GM21723 (cell line): ENCODE results near the gene PSTPIP2.
"Not testable (repeated sequence)": the region's sequence is repeated elsewhere in the genome, so short reads cannot be mapped to it uniquely, and the experiment has no call there.

ENCODE experiments used
- ATAC-seq: cut with Tn5 transposase; IDR thresholded peaks from one replicate; pipeline ENCODE4 v1.9.1; 2021; ENCODE audit warnings: mild to moderate bottlenecking, moderate library complexity; ENCODE audit not compliant: unreplicated experiment

The PSTPIP2 gene

DNA sequence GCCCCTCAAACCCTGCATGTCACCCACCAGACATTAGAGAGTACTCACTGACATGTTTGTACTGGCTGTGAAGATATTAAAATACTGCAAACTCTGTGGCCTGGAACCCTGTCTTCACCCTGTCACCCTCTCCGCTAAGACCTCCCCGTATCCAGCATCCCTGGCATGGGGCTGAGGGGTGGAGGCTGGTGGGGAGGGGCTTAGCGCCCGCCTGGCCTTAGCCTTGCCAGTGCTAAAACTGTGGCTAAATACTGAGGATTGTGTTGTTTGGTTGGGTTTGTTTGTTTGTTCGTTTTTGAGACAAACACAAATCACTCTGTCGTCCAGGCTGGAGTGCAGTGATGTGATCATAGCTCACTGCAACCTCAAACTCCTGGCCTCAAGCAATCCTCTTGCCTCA, 1.8 kb downstream of the PSTPIP2 start:
- ATAC-seq, result no peak

DNA sequence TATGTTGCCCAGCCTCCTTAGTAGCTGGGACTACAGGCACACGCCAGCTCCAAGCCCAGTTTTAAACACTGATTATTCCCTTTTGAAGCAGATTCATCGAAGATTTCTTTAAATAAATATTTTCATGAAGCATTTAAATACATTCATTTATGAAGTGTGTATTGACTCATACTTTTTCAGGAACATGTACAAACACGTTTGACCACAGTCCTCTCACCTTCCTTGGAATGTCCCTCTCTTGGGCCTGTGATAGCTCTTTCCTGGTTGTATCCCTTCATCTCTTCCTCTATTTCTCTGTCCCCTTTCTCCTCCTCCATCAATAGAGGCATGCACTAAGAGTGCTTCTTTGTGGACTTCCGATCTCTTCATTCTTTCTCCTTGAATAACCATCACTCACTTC, 2.5 kb downstream of the PSTPIP2 start:
- no peak for ATAC-seq

DNA sequence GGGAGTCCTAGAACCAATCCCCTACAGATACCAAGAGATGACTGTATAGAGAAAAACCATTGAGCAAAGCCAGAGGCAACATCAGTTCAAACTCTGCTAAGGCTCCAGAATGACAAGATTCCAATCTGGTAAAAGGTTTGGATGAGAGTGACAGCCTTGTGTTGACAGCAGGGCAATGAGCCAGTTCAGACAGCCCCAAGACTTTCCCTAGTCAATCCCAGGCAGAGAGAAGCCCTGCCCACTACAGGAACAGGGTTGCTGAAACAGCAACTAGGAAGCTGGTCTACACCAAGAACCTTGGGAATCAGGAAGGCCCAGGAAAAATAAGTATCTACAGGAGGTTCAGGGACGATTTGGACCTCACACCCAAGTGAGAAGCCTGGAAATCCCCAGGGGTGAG, 3.3 kb downstream of the PSTPIP2 start:
- ATAC-seq, result no peak

- no peak for ATAC-seq
Measured at GRCh38 chr18:46067438-46068007, 4.5 kb downstream of the PSTPIP2 start.

GRCh38 chr18:46062781-46063180, 9.3 kb downstream of the PSTPIP2 start:
- ATAC-seq, result no peak

- ATAC-seq, result no peak
Measured at GRCh38 chr18:46061796-46062195, 10.3 kb downstream of the PSTPIP2 start.

GRCh38 chr18:46061387-46061786, 10.7 kb downstream of the PSTPIP2 start:
- ATAC-seq, result no peak

- ATAC-seq, result no peak
Measured at GRCh38 chr18:46060359-46060841, 11.7 kb downstream of the PSTPIP2 start.

DNA sequence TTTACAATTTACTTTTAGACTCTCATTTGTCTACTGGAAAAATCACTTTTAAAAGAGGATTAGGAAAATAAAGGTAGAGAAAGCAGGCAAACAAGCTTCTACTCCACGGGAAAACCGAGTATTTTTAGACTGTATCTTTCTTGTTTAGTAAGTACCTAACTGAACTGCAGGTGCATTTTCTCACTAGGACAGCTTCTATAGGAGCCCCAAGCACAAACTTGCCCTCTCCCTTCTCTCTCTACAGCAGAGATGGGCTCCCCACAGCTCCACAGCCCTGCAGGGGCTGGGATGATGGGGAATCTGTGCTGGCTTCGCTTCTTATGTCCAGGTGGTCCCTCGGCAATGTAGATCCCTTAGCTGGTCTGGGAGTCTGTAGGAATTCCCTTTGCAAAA, 16.2 kb downstream of the PSTPIP2 start:
- no peak for ATAC-seq

- ATAC-seq, result peak; percentile 68
Measured at GRCh38 chr18:46054956-46055837, 16.9 kb downstream of the PSTPIP2 start.

- ATAC-seq, result no peak
Measured at GRCh38 chr18:46053368-46054095, 18.5 kb downstream of the PSTPIP2 start.

- no peak for ATAC-seq
Measured at GRCh38 chr18:46051731-46052461, 20.2 kb downstream of the PSTPIP2 start.

DNA sequence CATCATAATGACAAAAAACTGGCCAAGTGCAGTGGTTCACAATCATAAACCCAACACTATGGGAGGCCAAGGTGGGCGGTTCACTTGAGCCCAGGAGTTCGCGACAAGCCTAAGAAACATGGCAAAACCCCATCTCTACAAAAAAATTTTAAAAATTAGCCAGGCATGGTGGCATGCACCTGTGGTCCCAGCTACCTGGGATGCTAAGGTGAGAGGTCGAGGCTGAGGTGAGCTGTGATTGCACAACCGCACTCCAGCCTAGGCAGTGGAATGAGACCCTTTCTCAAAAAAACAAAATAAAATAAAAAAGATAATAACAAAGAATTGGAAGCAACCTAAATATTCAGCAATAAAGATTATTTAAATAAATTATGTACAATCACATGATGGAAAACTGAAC, 21.8 kb downstream of the PSTPIP2 start:
- ATAC-seq, result no peak

- no peak for ATAC-seq
Measured at GRCh38 chr18:46048641-46049040, 23.4 kb downstream of the PSTPIP2 start.

DNA sequence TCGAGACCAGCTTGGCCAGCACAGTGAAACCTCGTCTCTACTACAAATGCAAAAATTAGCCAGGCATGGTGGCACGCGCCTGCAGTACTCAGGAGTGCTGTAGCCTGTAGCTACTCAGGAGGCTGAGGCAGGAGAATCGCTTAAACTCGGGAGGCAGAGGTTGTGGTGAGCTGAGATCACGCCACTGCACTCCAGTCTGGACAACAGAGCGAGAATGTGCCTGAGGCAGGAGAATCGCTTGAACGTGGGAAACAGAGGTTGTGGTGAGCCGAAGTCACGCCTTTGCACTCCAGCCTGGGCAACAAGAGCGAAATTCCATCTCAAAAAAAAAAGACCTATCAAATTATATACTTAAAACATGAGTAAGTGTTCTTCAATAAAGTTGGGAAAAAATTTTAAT, 24.7 kb downstream of the PSTPIP2 start:
- not testable (repeated sequence) for ATAC-seq

- no peak for ATAC-seq
Measured at GRCh38 chr18:46046688-46047087, 25.4 kb downstream of the PSTPIP2 start.

GRCh38 chr18:46046126-46046525, 25.9 kb downstream of the PSTPIP2 start:
- no peak for ATAC-seq

- ATAC-seq, result no peak
Measured at GRCh38 chr18:46042571-46043123, 29.4 kb downstream of the PSTPIP2 start.

DNA sequence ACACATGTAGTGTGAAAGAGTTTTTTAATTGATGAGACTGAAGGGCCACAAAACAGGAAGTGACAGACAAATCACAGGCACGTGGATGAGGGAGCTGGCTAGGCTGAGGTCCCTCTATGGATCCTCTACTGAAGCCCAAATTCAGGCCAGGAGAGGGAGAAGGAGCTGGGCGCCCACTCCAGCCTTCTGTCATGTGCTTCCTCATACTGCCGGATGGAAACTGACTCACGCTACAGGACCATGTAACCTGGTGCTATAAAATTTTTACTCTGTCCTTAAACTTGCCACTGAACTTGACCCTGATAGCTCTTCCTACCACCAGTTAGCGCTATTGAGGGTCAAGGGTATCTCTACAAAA, 31.3 kb downstream of the PSTPIP2 start:
- ATAC-seq, result no peak

GRCh38 chr18:46040033-46040746, 31.9 kb downstream of the PSTPIP2 start:
- ATAC-seq, result no peak
